ENCODE results near the gene PLK5.

The PLK5 gene

DNA sequence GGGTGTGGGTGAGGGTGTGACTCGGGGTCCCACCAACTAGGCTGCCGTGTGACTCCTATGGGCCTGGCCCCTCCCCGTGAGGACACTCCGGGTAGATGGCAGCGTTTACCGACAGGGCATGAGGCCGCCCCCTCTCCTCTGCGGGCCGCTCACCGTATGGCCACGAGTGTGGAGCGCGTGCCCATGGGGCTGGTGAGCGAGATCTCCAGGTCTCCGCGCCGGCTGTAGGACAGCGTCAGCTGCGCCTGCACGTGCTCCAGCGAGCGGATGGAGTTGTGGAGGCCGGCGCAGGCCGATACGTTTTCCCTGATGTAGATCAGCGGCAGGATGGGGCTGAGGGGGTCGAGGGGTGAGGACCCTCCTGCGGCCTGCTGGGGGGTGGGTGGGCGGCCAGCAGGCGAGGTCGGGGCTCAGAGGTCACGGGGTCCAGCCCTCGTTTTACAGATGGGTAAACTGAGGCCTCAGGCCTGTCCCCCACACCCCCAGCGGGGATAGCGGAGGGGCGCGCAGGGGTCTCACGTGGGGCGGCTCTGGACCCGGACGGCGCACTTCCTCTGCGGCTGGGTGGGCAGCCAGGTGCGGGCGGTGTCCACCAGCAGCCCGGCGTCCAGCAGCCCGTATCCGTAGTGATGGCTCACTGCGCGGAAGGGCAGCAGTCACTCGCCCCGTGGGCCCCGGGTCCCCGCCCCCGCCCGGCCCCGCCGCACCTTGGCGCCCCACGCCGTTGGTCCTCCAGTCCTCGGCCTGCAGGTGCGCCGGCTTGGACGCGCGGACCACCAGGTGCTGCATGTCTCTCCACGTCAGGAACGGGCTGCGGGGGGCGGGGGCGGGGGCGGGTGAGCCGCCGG is 40.5 kb upstream of the PLK5 start:
- no peak overlapping the region for H3K27ac ChIP-seq (ENCODE audit: insufficient read depth, low read length, poor library complexity, severe bottlenecking)
- DNase-seq = no peak
- no peaks in the 10 kb centered on the region for H3K27me3 ChIP-seq (replicated peaks; ENCODE audit: control insufficient read depth, insufficient read depth, low read length, poor library complexity, severe bottlenecking)
- peaks cover 9% of the 10 kb centered on the region for H3K4me1 ChIP-seq (ENCODE audit: control insufficient read depth, insufficient read depth, low read length, poor library complexity, severe bottlenecking)
- no peaks in the 10 kb centered on the region for H3K9me3 ChIP-seq (ENCODE audit: control insufficient read depth, low read length)
- no peak overlapping the region for H3K4me3 ChIP-seq (ENCODE audit: insufficient read depth, low read depth, low read length, poor library complexity, severe bottlenecking)
- H3K36me3 ChIP-seq (ENCODE audit: control insufficient read depth, insufficient read depth, low read length) = no peaks in the 10 kb centered on the region

DNA sequence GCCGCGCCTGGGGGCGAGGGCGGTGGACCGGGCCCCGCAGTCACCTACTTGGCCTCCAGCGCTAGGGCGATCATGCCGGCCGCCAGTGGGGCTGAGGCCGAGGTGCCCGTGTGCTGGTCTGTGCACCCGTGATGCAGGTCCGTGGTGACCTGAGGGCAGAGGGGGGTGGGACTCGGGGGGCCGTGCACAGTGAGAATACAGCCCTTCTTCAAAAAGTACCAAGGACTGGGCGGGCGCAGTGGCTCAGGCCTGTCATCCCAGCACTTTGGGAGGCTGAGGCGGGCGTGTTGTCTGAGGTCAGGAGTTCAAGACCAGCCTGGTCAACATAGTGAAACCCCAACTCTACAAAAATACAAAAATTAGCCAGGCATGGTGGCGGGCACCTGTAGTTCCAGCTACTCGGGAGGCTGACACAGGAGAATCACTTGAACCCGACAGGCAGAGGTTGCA is 39.9 kb upstream of the PLK5 start:
- Histone ChIP-seq H3K27ac (ENCODE audit: insufficient read depth, low read length, poor library complexity, severe bottlenecking) (no peak overlapping the region), H3K9me3 (ENCODE audit: control insufficient read depth, low read length) (no peaks in the 10 kb centered on the region), H3K4me1 (ENCODE audit: control insufficient read depth, insufficient read depth, low read length, poor library complexity, severe bottlenecking) (peaks cover 7% of the 10 kb centered on the region), H3K27me3 (replicated peaks; ENCODE audit: control insufficient read depth, insufficient read depth, low read length, poor library complexity, severe bottlenecking) (no peaks in the 10 kb centered on the region), H3K4me3 (ENCODE audit: insufficient read depth, low read depth, low read length, poor library complexity, severe bottlenecking) (no peak overlapping the region), H3K36me3 (ENCODE audit: control insufficient read depth, insufficient read depth, low read length) (no peaks in the 10 kb centered on the region)
- DNase-seq = no peak

DNA sequence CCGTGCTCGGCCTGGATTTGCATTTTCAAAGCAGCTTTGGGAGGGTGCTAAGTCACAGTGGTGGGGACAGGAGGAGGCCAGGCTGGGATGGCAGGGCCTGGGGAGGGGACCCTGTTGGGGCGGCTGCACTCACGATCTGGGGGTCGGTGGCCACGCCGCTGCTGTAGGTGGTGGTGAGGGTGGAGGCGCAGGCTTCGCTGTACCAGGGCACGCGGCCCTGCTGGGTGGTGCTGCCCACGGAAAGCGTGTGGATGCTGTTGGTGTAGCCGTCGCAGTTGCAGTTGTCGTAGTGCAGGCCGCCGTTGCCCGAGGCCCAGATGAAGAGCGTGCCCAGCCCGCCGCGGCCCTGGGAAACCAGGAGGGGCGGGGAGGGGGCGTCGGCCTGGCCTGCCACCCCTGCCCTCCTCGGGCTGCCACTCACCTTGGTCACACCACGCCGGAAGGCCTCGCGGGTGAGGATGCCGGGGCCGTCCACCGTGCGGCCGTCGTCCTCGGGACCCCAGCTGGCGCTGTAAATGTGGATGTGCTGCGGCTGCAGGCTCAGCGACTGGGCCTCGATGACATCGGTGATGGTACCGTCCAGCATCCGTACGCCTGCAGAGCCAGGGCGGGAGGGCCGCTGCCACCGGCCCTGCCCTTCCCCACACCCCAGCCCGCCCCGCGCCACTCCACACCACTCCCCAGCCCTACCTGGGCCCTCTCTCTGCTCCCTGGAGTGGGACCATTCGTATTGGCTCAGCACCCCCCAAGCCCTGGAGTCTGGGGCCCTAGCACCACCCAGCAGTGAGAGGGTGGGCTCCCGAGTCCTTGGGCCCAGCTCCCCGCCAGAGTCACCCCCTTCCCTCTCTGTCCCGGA is 36.9 kb upstream of the PLK5 start:
- Histone ChIP-seq H3K4me3 (ENCODE audit: insufficient read depth, low read depth, low read length, poor library complexity, severe bottlenecking) (no peak overlapping the region), H3K36me3 (ENCODE audit: control insufficient read depth, insufficient read depth, low read length) (no peaks in the 10 kb centered on the region), H3K9me3 (ENCODE audit: control insufficient read depth, low read length) (no peaks in the 10 kb centered on the region), H3K27ac (ENCODE audit: insufficient read depth, low read length, poor library complexity, severe bottlenecking) (no peak overlapping the region), H3K27me3 (replicated peaks; ENCODE audit: control insufficient read depth, insufficient read depth, low read length, poor library complexity, severe bottlenecking) (no peaks in the 10 kb centered on the region), H3K4me1 (ENCODE audit: control insufficient read depth, insufficient read depth, low read length, poor library complexity, severe bottlenecking) (peaks cover 18% of the 10 kb centered on the region)
- DNase-seq = no peak

DNA sequence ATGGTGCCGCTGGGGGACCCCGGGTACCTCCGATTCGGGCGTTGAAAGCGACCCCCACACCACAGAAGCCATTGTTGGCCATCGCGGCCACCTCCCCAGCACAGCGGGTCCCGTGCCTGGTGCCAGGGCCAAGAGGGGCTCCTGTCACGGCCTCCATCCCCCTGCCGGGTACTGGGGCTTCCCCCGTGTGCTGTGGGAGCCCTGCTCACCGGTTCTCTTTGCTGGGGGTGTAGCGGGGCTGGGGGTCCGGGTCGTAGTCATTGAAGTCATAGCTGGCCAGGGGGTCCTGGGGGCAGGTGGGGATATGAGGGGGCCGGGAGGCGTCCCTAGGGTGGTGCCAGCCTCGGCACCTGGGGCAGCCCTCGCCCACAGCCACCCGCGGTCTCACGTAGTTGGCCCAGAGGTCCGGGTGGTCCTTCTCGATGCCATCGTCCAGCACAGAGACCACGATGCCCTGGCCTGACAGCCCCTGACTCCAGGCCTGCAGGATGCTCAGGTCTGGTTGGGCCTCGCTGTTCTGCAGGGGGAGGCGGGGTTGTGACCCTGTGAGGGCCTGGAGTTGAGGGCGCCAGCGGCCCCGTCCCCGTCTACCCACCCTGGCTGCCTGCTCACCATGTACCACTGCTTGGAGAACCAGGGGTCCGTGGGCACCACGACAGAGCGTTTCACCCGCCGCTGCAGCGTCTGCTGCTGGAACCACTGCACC is 36.1 kb upstream of the PLK5 start:
- no peaks in the 10 kb centered on the region for H3K36me3 ChIP-seq (ENCODE audit: control insufficient read depth, insufficient read depth, low read length)
- DNase-seq = no peak
- peaks cover 18% of the 10 kb centered on the region for H3K4me1 ChIP-seq (ENCODE audit: control insufficient read depth, insufficient read depth, low read length, poor library complexity, severe bottlenecking)
- no peak overlapping the region for H3K27ac ChIP-seq (ENCODE audit: insufficient read depth, low read length, poor library complexity, severe bottlenecking)
- H3K9me3 ChIP-seq (ENCODE audit: control insufficient read depth, low read length) = no peaks in the 10 kb centered on the region
- H3K27me3 ChIP-seq (replicated peaks; ENCODE audit: control insufficient read depth, insufficient read depth, low read length, poor library complexity, severe bottlenecking) = no peaks in the 10 kb centered on the region
- H3K4me3 ChIP-seq (ENCODE audit: insufficient read depth, low read depth, low read length, poor library complexity, severe bottlenecking) = no peak overlapping the region

DNA sequence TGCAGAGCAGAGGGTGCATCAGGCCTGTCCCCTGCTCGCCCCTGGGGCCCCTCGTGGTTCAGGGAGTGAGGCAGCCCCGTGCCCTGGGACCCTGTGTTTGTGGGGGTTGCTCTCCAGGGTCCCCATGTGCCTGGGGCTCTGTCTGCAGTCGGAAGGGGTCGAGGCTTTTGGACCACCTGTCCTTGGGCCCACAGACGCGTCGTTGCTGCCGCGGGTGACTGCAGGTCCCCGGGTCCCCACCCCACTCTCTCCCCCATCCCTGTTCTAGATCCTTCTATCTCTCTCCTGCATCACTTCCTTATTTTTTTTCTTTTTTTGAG is 35.6 kb upstream of the PLK5 start:
- no peaks in the 10 kb centered on the region for H3K9me3 ChIP-seq (ENCODE audit: control insufficient read depth, low read length)
- no peak overlapping the region for H3K4me3 ChIP-seq (ENCODE audit: insufficient read depth, low read depth, low read length, poor library complexity, severe bottlenecking)
- no peaks in the 10 kb centered on the region for H3K27me3 ChIP-seq (replicated peaks; ENCODE audit: control insufficient read depth, insufficient read depth, low read length, poor library complexity, severe bottlenecking)
- peaks cover 18% of the 10 kb centered on the region for H3K4me1 ChIP-seq (ENCODE audit: control insufficient read depth, insufficient read depth, low read length, poor library complexity, severe bottlenecking)
- DNase-seq = no peak
- no peak overlapping the region for H3K27ac ChIP-seq (ENCODE audit: insufficient read depth, low read length, poor library complexity, severe bottlenecking)
- H3K36me3 ChIP-seq (ENCODE audit: control insufficient read depth, insufficient read depth, low read length) = no peaks in the 10 kb centered on the region

DNA sequence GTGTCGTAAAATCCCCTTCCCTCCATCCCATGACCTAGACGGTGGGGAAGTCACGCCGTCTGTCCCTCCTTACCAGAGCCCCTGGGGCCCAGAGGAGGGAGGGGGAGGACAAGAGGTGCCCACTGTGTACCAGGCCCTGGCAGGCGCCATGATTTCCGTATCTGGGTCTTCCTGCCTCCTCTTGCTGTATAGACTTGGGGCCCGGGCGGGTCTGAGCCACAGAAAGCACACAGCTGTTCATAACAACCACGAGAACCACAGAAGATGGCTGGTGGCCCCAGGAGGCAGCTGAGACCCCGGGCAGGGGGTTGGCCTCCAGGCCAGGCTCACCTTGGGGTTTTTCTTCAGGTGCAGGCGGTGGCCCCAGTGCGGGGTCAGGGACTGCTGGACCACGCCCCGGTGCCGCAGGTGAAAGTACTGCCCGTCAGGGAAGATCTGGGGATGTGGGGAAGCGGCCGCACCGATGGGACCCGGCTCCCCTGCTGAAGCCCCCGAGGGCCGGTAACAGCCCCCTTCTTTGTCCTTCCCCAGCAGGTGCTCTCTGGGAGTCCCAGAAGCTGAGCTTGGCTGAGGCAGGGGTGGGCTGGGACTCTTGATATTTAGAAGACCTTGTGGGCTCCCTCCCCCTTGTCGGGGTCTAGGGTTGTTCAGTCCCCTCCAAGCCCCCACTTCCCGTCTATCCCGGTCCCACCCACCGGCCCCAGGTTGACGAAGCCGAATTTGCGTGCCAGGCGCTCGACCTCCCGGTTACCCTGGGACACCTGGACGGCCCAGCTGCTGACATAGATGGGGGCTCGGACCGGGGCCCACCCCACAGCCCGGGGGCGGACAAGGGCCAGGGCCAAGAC is 34.2 kb upstream of the PLK5 start:
- Histone ChIP-seq H3K9me3 (ENCODE audit: control insufficient read depth, low read length) (no peaks in the 10 kb centered on the region), H3K27ac (ENCODE audit: insufficient read depth, low read length, poor library complexity, severe bottlenecking) (peak overlapping the region; percentile 41), H3K27me3 (replicated peaks; ENCODE audit: control insufficient read depth, insufficient read depth, low read length, poor library complexity, severe bottlenecking) (no peaks in the 10 kb centered on the region), H3K36me3 (ENCODE audit: control insufficient read depth, insufficient read depth, low read length) (no peaks in the 10 kb centered on the region), H3K4me3 (ENCODE audit: insufficient read depth, low read depth, low read length, poor library complexity, severe bottlenecking) (peak overlapping the region; percentile 58), H3K4me1 (ENCODE audit: control insufficient read depth, insufficient read depth, low read length, poor library complexity, severe bottlenecking) (peaks cover 18% of the 10 kb centered on the region)
- DNase-seq = no peak

DNA sequence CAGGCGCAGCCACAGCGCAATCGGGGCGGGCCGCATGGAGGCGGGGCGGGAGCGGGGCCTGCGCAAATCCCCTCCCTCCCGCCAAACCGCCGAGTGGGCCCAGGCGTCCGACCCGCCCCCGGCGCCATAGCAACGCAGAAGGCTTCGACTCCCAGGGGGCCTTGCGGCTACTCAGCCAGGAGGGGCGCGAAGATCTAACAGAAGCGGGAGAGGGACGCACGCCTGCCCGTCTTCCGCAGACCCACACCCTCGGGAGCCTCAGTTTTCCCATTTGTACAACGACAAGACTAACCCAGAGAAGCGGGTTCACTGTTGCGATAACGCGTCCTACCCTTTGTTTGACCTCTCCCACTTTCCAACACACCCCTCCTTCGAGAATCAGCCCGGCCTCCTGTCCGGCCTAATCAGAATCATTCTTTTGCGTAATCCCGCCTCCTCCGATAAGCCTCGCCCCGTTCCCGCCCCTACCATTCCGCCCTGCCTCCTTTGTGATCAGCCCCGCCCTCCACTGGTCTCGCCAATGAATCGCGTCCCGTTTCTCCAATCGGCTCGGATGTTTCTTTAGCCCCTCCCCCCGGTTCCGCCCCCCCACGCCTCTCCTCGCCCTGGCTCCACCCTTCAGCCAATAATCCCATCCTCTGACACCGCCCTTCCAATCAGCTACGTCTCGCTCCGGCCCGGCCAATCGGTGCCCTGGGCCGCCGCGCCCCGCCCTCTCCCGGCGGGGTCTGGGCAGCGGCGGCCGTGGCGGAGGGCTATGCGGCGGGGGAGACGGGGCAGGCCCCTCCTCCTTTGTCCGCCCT is 33.4 kb upstream of the PLK5 start, which contains the start of gene PCSK4:
Gene PCSK4, minus strand, starts transcription at position 40 of the 803 bp plus-strand sequence. Its CDS starts 4 bp downstream, at position 36.
- Histone ChIP-seq H3K27ac (ENCODE audit: insufficient read depth, low read length, poor library complexity, severe bottlenecking) (peak within 1 kb of the TSS; percentile 41), H3K36me3 (ENCODE audit: control insufficient read depth, insufficient read depth, low read length) (no peaks in the 10 kb centered on the region), H3K27me3 (replicated peaks; ENCODE audit: control insufficient read depth, insufficient read depth, low read length, poor library complexity, severe bottlenecking) (no peaks in the 10 kb centered on the region), H3K4me3 (ENCODE audit: insufficient read depth, low read depth, low read length, poor library complexity, severe bottlenecking) (peak within 1 kb of the TSS; percentile 58), H3K9me3 (ENCODE audit: control insufficient read depth, low read length) (no peaks in the 10 kb centered on the region), H3K4me1 (ENCODE audit: control insufficient read depth, insufficient read depth, low read length, poor library complexity, severe bottlenecking) (peaks cover 18% of the 10 kb centered on the region)
- DNase-seq = peak; percentile 96 to 98 (median 97)

DNA sequence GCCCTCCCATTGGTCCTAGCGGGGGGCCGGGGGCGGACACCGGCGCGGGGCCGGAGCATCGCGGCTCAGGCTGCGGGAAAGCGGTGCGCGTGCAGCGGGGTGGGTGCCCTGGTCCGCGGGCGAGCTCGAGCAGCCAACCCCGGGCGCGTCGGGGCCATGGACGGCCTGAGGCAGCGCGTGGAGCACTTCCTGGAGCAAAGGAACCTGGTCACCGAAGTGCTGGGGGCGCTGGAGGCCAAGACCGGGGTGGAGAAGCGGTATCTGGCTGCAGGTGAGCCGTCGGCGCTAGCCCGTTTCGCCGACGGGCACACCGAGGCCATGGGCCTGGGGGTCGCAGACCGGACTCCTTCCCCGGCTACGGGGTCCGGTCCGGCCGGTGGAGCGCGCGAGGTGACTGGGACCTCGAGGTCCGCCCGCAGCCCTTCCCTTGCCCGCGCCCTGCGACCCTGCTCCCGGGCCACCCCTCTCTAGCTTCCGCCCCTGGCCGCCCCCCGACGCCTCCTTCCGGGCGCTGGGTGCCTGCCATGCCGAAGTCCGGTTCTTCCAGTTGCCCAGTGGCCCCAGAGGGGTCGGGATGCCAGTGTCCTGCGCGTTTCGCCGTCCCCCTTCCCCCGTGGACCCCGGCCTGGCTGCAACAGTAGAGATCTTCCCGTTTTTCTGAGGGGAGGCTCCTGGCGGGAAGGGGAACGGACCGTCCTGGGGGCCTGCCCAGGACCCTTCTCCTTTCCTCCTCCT is 32.6 kb upstream of the PLK5 start, which contains the start of gene REEP6:
Gene REEP6, plus strand, starts transcription at position 68 of the 735 bp plus-strand sequence. Its CDS starts 89 bp downstream, at position 157.
- Histone ChIP-seq H3K27me3 (replicated peaks; ENCODE audit: control insufficient read depth, insufficient read depth, low read length, poor library complexity, severe bottlenecking) (no peaks in the 10 kb centered on the region), H3K36me3 (ENCODE audit: control insufficient read depth, insufficient read depth, low read length) (no peaks in the 10 kb centered on the region), H3K4me3 (ENCODE audit: insufficient read depth, low read depth, low read length, poor library complexity, severe bottlenecking) (peak within 1 kb of the TSS; percentile 58), H3K27ac (ENCODE audit: insufficient read depth, low read length, poor library complexity, severe bottlenecking) (peak within 1 kb of the TSS; percentile 41), H3K9me3 (ENCODE audit: control insufficient read depth, low read length) (no peaks in the 10 kb centered on the region), H3K4me1 (ENCODE audit: control insufficient read depth, insufficient read depth, low read length, poor library complexity, severe bottlenecking) (peaks cover 18% of the 10 kb centered on the region)
- no peak for DNase-seq

Data from effector memory CD4-positive, alpha-beta T cell (primary cell).